ENCODE data around the gene EPHB2. TPM values are rescaled to one million over a fixed set of nuclear protein-coding genes. Genes with fewer than 3 reads are reported as not detected.

The EPHB2 gene
- total RNA-seq, 1 experiment from 2014 or later, result 18.5 TPM

DNA sequence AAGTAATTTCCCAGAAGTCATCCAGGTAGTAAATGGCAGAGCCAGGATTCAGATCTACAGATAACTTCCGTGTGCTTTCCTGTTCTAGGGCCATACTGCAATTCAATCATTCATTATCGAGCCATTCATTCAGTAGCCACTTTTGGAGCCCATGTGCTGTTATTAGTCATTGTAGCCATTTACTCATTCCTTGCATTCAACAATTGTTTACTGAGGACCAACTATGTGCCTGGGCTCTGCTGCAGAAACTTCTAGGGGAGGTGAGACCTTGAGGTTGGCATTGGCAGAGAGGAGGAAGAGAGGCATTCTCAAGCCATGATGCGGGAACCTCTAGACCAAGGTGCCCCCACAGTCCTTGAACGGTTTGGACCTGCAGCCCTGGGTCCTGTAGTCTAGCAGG, 27.9 kb downstream of the EPHB2 start:
- no peaks in the 10 kb centered on the region for H3K27me3 Mint-ChIP-seq (ENCODE audit: low read depth)
- TF ChIP-seq ZMAT4 (CRISPR knock-in tag; IDR thresholded peaks at IDR 0.05) (no peak), ELF4 (CRISPR knock-in tag; IDR thresholded peaks at IDR 0.05; ENCODE audit: low read depth) (no peak), MLX (CRISPR knock-in tag; IDR thresholded peaks at IDR 0.05) (no peak), SMAD3 (CRISPR knock-in tag; IDR thresholded peaks at IDR 0.05; ENCODE audit: borderline replicate concordance) (no peak), USF2 (CRISPR knock-in tag; IDR thresholded peaks at IDR 0.05) (no peak), OVOL2 (CRISPR knock-in tag; IDR thresholded peaks at IDR 0.05; ENCODE audit: borderline replicate concordance) (no peak), NR1H2 (CRISPR knock-in tag; IDR thresholded peaks at IDR 0.05) (no peak)
- TF ChIP-seq, protein P1, sequence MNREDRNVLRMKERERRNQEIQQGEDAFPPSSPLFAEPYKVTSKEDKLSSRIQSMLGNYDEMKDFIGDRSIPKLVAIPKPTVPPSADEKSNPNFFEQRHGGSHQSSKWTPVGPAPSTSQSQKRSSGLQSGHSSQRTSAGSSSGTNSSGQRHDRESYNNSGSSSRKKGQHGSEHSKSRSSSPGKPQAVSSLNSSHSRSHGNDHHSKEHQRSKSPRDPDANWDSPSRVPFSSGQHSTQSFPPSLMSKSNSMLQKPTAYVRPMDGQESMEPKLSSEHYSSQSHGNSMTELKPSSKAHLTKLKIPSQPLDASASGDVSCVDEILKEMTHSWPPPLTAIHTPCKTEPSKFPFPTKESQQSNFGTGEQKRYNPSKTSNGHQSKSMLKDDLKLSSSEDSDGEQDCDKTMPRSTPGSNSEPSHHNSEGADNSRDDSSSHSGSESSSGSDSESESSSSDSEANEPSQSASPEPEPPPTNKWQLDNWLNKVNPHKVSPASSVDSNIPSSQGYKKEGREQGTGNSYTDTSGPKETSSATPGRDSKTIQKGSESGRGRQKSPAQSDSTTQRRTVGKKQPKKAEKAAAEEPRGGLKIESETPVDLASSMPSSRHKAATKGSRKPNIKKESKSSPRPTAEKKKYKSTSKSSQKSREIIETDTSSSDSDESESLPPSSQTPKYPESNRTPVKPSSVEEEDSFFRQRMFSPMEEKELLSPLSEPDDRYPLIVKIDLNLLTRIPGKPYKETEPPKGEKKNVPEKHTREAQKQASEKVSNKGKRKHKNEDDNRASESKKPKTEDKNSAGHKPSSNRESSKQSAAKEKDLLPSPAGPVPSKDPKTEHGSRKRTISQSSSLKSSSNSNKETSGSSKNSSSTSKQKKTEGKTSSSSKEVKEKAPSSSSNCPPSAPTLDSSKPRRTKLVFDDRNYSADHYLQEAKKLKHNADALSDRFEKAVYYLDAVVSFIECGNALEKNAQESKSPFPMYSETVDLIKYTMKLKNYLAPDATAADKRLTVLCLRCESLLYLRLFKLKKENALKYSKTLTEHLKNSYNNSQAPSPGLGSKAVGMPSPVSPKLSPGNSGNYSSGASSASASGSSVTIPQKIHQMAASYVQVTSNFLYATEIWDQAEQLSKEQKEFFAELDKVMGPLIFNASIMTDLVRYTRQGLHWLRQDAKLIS (CRISPR knock-in tag; IDR thresholded peaks at IDR 0.05; ENCODE audit: borderline replicate concordance), result no peak
- no peak for DNase-seq (ENCODE audit: low spot score)
- H3K36me3 Mint-ChIP-seq, result no peaks in the 10 kb centered on the region
- H3K27ac Mint-ChIP-seq, result no peak overlapping the region
- no peak for ATAC-seq
- 0 out of 2 replicates have a peak, but pooled peaks cover 3% of the 10 kb centered on the region for H3K4me1 Mint-ChIP-seq
- POLR2A ChIA-PET, result no interaction called here
- H3K9me3 Mint-ChIP-seq, result no peaks in the 10 kb centered on the region
- H3K4me3 Mint-ChIP-seq, result no peak overlapping the region
- CTCF ChIA-PET, result interaction anchor here (1.3 to 3.8 kb wide), 2 partner anchors 34 to 99 kb away, joined by 4 to 17 read pairs; no protein-coding TSS in a partner anchor

DNA sequence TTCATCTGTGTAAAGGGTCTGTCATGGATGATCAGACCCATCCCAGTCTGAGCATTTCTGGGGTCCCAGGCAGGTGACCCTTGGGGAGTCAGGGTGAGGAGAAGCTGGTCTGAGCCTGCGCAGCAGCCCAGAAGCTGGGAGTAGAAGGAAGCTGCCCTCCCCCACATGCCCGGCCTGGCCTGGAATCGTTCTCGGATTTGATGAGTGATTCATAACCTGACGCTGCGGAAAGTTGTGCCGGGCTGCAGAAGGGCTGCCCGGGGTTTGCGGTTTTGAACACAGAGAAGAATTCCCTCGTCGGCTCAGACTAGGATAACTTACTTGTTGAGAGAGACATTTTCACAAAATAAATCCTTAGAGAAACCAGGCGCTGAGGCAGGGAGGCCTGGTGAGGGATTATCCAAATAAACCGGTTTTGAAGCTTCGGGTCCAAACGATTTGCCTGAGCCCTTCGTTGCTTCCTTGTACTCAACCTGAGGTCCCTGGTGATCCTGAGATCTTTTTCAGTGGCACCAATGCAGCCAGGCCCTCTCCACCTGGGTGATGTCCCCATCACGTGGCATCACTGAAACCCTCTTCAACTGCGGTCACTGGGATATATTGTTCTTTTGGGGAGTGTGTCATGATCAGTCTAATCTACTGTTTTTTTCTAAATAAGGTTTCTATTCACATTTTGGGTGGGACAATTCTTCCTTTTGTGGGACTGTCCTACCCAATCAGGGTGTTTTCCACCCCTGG, 29.2 kb downstream of the EPHB2 start:
- Mint-ChIP-seq H3K27ac (no peak overlapping the region; the same call in 1 of the 2 replicates), H3K36me3 (no peaks in the 10 kb centered on the region), H3K9me3 (no peaks in the 10 kb centered on the region), H3K4me3 (no peak overlapping the region), H3K27me3 (ENCODE audit: low read depth) (no peaks in the 10 kb centered on the region), H3K4me1 (0 out of 2 replicates have a peak, but pooled peaks cover 3% of the 10 kb centered on the region)
- ATAC-seq (no peak), DNase-seq (ENCODE audit: low spot score) (no peak)
- ChIA-PET CTCF (interaction anchor here (1.3 kb wide), 1 partner anchor 100 kb away, joined by 4 read pairs; no protein-coding TSS in a partner anchor), POLR2A (interaction anchor here (0.5 kb wide), 1 partner anchor 43 kb away, joined by 3 read pairs; no protein-coding TSS in a partner anchor)
- TF ChIP-seq TEAD4 (CRISPR knock-in tag; IDR thresholded peaks at IDR 0.05), result no peak
- no peak for TF ChIP-seq ATF3 (CRISPR knock-in tag; conservative IDR thresholded peaks at IDR 0.05)
- TF ChIP-seq ETV6 (CRISPR knock-in tag; IDR thresholded peaks at IDR 0.05), result no peak
- no peak for TF ChIP-seq ZNF425 (CRISPR knock-in tag; conservative IDR thresholded peaks at IDR 0.05)
- TF ChIP-seq MXD4 (CRISPR knock-in tag; IDR thresholded peaks at IDR 0.05; ENCODE audit: borderline replicate concordance), result no peak
- no peak for TF ChIP-seq CDX4 (CRISPR knock-in tag; IDR thresholded peaks at IDR 0.05; ENCODE audit: borderline replicate concordance)
- TF ChIP-seq ZNF671 (CRISPR knock-in tag; IDR thresholded peaks at IDR 0.05), result no peak
- TF ChIP-seq TCF7 (CRISPR knock-in tag; IDR thresholded peaks at IDR 0.05; ENCODE audit: low read depth), result no peak
- TF ChIP-seq ATF1 (CRISPR knock-in tag; IDR thresholded peaks at IDR 0.05), result no peak
- TF ChIP-seq FOXJ3 (CRISPR knock-in tag; IDR thresholded peaks at IDR 0.05; ENCODE audit: borderline replicate concordance), result no peak
- no peak for TF ChIP-seq ZBTB21 (CRISPR knock-in tag; IDR thresholded peaks at IDR 0.05; ENCODE audit: borderline replicate concordance)
- TF ChIP-seq OVOL2 (CRISPR knock-in tag; IDR thresholded peaks at IDR 0.05; ENCODE audit: borderline replicate concordance), result no peak
- no peak for TF ChIP-seq CREB1 (CRISPR knock-in tag; IDR thresholded peaks at IDR 0.05)
- no peak for TF ChIP-seq FOXK1 (CRISPR knock-in tag; IDR thresholded peaks at IDR 0.05)
- TF ChIP-seq GRHL2 (CRISPR knock-in tag; IDR thresholded peaks at IDR 0.05; ENCODE audit: insufficient replicate concordance, severe bottlenecking), result no peak
- no peak for TF ChIP-seq CTCF (IDR thresholded peaks at IDR 0.05)
